WTC11 (cell line): ENCODE results near the gene PRKAG2. TPM values are rescaled to one million over a fixed set of nuclear protein-coding genes. Genes with fewer than 3 reads are reported as not detected.

ENCODE experiments used
- ATAC-seq: fragments of 200-7000 bp; cut with Tn5 transposase; 2 replicates; pipeline ENCODE4 v1.10.0; 2021; ENCODE audit warnings: mild to moderate bottlenecking, moderate library complexity
- CTCF ChIA-PET: fragments of 300-600 bp; sonication (Branson Sonifier 250); formaldehyde crosslinking; loops from one replicate; lab custom pipeline; 2021; ENCODE audit warnings: antibody characterized with exemption; lab: Charles Lee
- POLR2A ChIA-PET: fragments of 350-600 bp; sonication (Branson Sonifier 250); formaldehyde crosslinking; loops from one replicate; lab custom pipeline; 2021; ENCODE audit warnings: antibody characterized with exemption; lab: Charles Lee
- DNase-seq: peaks from one replicate; pipeline ENCODE4 v3.0.0; 2021; ENCODE audit warnings: low spot score
- H3K27ac Mint-ChIP-seq: 2 replicates; pipeline ENCODE4 v1.8.0; 2021; ENCODE audit warnings: mixed read lengths
- H3K27me3 Mint-ChIP-seq: 2 replicates; pipeline ENCODE4 v1.8.0; 2021; ENCODE audit warnings: low read depth, mild to moderate bottlenecking, moderate library complexity, mixed read lengths
- H3K36me3 Mint-ChIP-seq: 2 replicates; pipeline ENCODE4 v1.8.0; 2021; ENCODE audit warnings: mixed read lengths
- H3K4me1 Mint-ChIP-seq: 2 replicates; pipeline ENCODE4 v1.8.0; 2022; ENCODE audit warnings: mixed read lengths
- H3K4me3 Mint-ChIP-seq: 2 replicates; pipeline ENCODE4 v1.8.0; 2021; ENCODE audit warnings: mild to moderate bottlenecking, moderate library complexity, mixed read lengths
- H3K9me3 Mint-ChIP-seq: 2 replicates; pipeline ENCODE4 v1.8.0; 2021; ENCODE audit warnings: mixed read lengths
- ELF4 ChIP-seq: sonication (generic); formaldehyde crosslinking; IDR thresholded peaks from 2 replicates; pipeline ENCODE4 v1.8.1; 2022; ENCODE audit warnings: low read depth, mild to moderate bottlenecking, moderate library complexity, missing genetic modification reagents
- FOXP4 ChIP-seq: sonication (generic); formaldehyde crosslinking; IDR thresholded peaks from 2 replicates; pipeline ENCODE4 v1.8.0; 2022; ENCODE audit warnings: mild to moderate bottlenecking, missing genetic modification reagents
- GTF2I ChIP-seq: fragments of 250-450 bp; sonication (Bioruptor Pico); conservative IDR thresholded peaks from 2 replicates; pipeline ENCODE4 v1.4.0; 2021; ENCODE audit warnings: mild to moderate bottlenecking
- IRF1 ChIP-seq: sonication (generic); formaldehyde crosslinking; IDR thresholded peaks from 2 replicates; pipeline ENCODE4 v1.8.0; 2023; ENCODE audit warnings: missing genetic modification reagents
- IRF2 ChIP-seq: sonication (generic); formaldehyde crosslinking; IDR thresholded peaks from 2 replicates; pipeline ENCODE4 v1.8.0; 2022; ENCODE audit warnings: low read depth, missing genetic modification reagents, borderline replicate concordance
- NR1H2 ChIP-seq: sonication (generic); formaldehyde crosslinking; IDR thresholded peaks from 2 replicates; pipeline ENCODE4 v1.9.0; 2021; ENCODE audit warnings: mild to moderate bottlenecking, moderate library complexity, missing genetic modification reagents
- NR3C1 ChIP-seq: sonication (generic); formaldehyde crosslinking; conservative IDR thresholded peaks from 2 replicates; pipeline ENCODE4 v1.8.1; 2023; ENCODE audit warnings: low read depth, mild to moderate bottlenecking, missing genetic modification reagents
- PRRX2 ChIP-seq: fragments of 250-450 bp; sonication (Bioruptor Pico); IDR thresholded peaks from 2 replicates; pipeline ENCODE4 v1.8.0; 2021; ENCODE audit warnings: mild to moderate bottlenecking
- SOX15 ChIP-seq: fragments of 250-450 bp; sonication (Bioruptor Pico); IDR thresholded peaks from 2 replicates; pipeline ENCODE4 v1.9.0; 2021; ENCODE audit warnings: mild to moderate bottlenecking
- TP53 ChIP-seq: sonication (generic); formaldehyde crosslinking; IDR thresholded peaks from 2 replicates; pipeline ENCODE4 v1.8.1; 2023; ENCODE audit warnings: mild to moderate bottlenecking, missing genetic modification reagents
- ZNF232 ChIP-seq: sonication (generic); formaldehyde crosslinking; IDR thresholded peaks from 2 replicates; pipeline ENCODE4 v1.8.0; 2022; ENCODE audit warnings: mild to moderate bottlenecking, missing genetic modification reagents
- ZNF416 ChIP-seq: fragments of 250-450 bp; sonication (Bioruptor Pico); IDR thresholded peaks from 2 replicates; pipeline ENCODE4 v1.9.0; 2021; ENCODE audit warnings: mild to moderate bottlenecking, inconsistent platforms
- ZNF423 ChIP-seq: fragments of 250-450 bp; sonication (Bioruptor Pico); IDR thresholded peaks from 2 replicates; pipeline ENCODE4 v2.1.2; 2022; ENCODE audit warnings: mild to moderate bottlenecking, moderate library complexity
- total RNA-seq: library from RNA; stranded (reverse); gene quantifications from 3 replicates; pipeline ENCODE4 v1.2.3, GENCODE V29; 2021
- TF ChIP-seq, protein P1 (sequence below): fragments of 200-600 bp; IDR thresholded peaks from 2 replicates; pipeline ENCODE4 v1.8.0; 2022; ENCODE audit warnings: antibody characterized with exemption
- TF ChIP-seq, protein P2 (sequence below): sonication (generic); formaldehyde crosslinking; IDR thresholded peaks from 2 replicates; pipeline ENCODE4 v1.8.1; 2022; ENCODE audit warnings: mild to moderate bottlenecking, missing genetic modification reagents, moderate library complexity, borderline replicate concordance
- TF ChIP-seq, protein P3 (sequence below): sonication (generic); formaldehyde crosslinking; IDR thresholded peaks from 2 replicates; pipeline ENCODE4 v1.8.0; 2023; ENCODE audit warnings: mild to moderate bottlenecking, missing genetic modification reagents
- TF ChIP-seq, protein P4 (sequence below): sonication (generic); formaldehyde crosslinking; IDR thresholded peaks from 2 replicates; pipeline ENCODE4 v1.8.1; 2023; ENCODE audit warnings: mild to moderate bottlenecking, missing genetic modification reagents
- TF ChIP-seq, protein P5 (sequence below): sonication (generic); formaldehyde crosslinking; conservative IDR thresholded peaks from 2 replicates; pipeline ENCODE4 v1.8.1; 2022; ENCODE audit warnings: mild to moderate bottlenecking, missing genetic modification reagents
- TF ChIP-seq, protein P6 (sequence below): sonication (generic); formaldehyde crosslinking; IDR thresholded peaks from 2 replicates; pipeline ENCODE4 v1.8.1; 2023; ENCODE audit warnings: mild to moderate bottlenecking, moderate library complexity, missing genetic modification reagents

The PRKAG2 gene
- total RNA-seq, 1 experiment from 2014 or later = 20.3 TPM

DNA sequence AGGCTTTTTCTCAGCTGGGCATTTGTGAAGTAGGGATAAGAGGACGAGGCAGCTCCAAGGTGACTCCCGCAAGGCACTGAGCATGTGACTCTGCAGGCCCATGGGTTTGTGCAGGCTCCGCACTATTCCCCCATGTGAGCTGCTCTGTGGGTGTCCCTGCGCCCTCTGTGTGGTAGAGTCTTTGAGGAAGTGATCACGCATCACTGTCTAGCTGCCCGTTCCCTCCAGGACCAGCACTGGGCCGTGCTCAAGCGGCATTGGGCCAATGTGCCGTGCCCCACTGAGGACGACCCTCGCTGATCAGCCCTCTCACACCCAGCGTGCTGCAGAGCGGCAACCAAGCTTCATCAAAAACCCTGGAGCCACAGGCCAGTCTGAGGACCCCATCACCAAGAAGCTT lies 7.5 kb downstream of the PRKAG2 start (continued):
- TF ChIP-seq, protein P1, sequence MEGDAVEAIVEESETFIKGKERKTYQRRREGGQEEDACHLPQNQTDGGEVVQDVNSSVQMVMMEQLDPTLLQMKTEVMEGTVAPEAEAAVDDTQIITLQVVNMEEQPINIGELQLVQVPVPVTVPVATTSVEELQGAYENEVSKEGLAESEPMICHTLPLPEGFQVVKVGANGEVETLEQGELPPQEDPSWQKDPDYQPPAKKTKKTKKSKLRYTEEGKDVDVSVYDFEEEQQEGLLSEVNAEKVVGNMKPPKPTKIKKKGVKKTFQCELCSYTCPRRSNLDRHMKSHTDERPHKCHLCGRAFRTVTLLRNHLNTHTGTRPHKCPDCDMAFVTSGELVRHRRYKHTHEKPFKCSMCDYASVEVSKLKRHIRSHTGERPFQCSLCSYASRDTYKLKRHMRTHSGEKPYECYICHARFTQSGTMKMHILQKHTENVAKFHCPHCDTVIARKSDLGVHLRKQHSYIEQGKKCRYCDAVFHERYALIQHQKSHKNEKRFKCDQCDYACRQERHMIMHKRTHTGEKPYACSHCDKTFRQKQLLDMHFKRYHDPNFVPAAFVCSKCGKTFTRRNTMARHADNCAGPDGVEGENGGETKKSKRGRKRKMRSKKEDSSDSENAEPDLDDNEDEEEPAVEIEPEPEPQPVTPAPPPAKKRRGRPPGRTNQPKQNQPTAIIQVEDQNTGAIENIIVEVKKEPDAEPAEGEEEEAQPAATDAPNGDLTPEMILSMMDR = no peak
- TF ChIP-seq, protein P2, sequence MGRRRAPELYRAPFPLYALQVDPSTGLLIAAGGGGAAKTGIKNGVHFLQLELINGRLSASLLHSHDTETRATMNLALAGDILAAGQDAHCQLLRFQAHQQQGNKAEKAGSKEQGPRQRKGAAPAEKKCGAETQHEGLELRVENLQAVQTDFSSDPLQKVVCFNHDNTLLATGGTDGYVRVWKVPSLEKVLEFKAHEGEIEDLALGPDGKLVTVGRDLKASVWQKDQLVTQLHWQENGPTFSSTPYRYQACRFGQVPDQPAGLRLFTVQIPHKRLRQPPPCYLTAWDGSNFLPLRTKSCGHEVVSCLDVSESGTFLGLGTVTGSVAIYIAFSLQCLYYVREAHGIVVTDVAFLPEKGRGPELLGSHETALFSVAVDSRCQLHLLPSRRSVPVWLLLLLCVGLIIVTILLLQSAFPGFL (CRISPR knock-in tag) = no peak
- TF ChIP-seq IRF1 (CRISPR knock-in tag) = no peak

DNA sequence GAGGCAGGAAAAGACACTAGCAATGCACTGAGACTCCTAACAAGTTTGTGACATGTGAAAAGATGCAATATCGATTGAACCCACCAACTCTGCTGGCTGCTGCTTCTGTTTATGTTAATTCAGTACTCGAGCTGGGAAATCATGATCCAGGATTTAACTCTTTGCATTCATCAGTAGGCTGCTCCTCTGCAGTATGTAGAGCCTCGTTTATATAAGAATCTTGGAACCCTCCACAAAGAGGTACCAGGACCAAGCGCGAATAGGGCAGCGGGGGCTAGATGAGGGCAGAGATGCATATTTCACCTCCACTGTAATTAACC lies 7.8 kb downstream of the PRKAG2 start:
- TF ChIP-seq, protein P2 (CRISPR knock-in tag) = no peak
- TF ChIP-seq NR3C1 (CRISPR knock-in tag) = no peak
- TF ChIP-seq, protein P3, sequence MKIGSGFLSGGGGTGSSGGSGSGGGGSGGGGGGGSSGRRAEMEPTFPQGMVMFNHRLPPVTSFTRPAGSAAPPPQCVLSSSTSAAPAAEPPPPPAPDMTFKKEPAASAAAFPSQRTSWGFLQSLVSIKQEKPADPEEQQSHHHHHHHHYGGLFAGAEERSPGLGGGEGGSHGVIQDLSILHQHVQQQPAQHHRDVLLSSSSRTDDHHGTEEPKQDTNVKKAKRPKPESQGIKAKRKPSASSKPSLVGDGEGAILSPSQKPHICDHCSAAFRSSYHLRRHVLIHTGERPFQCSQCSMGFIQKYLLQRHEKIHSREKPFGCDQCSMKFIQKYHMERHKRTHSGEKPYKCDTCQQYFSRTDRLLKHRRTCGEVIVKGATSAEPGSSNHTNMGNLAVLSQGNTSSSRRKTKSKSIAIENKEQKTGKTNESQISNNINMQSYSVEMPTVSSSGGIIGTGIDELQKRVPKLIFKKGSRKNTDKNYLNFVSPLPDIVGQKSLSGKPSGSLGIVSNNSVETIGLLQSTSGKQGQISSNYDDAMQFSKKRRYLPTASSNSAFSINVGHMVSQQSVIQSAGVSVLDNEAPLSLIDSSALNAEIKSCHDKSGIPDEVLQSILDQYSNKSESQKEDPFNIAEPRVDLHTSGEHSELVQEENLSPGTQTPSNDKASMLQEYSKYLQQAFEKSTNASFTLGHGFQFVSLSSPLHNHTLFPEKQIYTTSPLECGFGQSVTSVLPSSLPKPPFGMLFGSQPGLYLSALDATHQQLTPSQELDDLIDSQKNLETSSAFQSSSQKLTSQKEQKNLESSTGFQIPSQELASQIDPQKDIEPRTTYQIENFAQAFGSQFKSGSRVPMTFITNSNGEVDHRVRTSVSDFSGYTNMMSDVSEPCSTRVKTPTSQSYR (CRISPR knock-in tag) = no peak
- TF ChIP-seq ZNF416 (CRISPR knock-in tag) = no peak
- no peak for TF ChIP-seq SOX15 (CRISPR knock-in tag)
- TF ChIP-seq ZNF423 (CRISPR knock-in tag) = no peak
- TF ChIP-seq, protein P4, sequence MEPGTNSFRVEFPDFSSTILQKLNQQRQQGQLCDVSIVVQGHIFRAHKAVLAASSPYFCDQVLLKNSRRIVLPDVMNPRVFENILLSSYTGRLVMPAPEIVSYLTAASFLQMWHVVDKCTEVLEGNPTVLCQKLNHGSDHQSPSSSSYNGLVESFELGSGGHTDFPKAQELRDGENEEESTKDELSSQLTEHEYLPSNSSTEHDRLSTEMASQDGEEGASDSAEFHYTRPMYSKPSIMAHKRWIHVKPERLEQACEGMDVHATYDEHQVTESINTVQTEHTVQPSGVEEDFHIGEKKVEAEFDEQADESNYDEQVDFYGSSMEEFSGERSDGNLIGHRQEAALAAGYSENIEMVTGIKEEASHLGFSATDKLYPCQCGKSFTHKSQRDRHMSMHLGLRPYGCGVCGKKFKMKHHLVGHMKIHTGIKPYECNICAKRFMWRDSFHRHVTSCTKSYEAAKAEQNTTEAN (CRISPR knock-in tag) = no peak
- TF ChIP-seq PRRX2 (CRISPR knock-in tag) = no peak
- TF ChIP-seq ELF4 = no peak
- no peak for TF ChIP-seq IRF2
- TF ChIP-seq ZNF232 (CRISPR knock-in tag) = no peak
- no peak for TF ChIP-seq FOXP4 (CRISPR knock-in tag)
- no peak for TF ChIP-seq GTF2I (CRISPR knock-in tag)
- TF ChIP-seq, protein P5, sequence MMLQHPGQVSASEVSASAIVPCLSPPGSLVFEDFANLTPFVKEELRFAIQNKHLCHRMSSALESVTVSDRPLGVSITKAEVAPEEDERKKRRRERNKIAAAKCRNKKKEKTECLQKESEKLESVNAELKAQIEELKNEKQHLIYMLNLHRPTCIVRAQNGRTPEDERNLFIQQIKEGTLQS (CRISPR knock-in tag) = no peak
- TF ChIP-seq TP53 = no peak
- no peak for TF ChIP-seq NR1H2
- TF ChIP-seq, protein P6, sequence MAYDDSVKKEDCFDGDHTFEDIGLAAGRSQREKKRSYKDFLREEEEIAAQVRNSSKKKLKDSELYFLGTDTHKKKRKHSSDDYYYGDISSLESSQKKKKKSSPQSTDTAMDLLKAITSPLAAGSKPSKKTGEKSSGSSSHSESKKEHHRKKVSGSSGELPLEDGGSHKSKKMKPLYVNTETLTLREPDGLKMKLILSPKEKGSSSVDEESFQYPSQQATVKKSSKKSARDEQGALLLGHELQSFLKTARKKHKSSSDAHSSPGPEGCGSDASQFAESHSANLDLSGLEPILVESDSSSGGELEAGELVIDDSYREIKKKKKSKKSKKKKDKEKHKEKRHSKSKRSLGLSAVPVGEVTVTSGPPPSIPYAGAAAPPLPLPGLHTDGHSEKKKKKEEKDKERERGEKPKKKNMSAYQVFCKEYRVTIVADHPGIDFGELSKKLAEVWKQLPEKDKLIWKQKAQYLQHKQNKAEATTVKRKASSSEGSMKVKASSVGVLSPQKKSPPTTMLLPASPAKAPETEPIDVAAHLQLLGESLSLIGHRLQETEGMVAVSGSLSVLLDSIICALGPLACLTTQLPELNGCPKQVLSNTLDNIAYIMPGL (CRISPR knock-in tag) = no peak

More for the DNA sequence above, 7.8 kb downstream of the PRKAG2 start:
- H3K9me3 Mint-ChIP-seq = no peaks in the 10 kb centered on the region
- DNase-seq (no peak), ATAC-seq (no peak)
- POLR2A ChIA-PET = no interaction called here
- H3K4me3 Mint-ChIP-seq = no peak overlapping the region
- no peaks in the 10 kb centered on the region for H3K36me3 Mint-ChIP-seq
- CTCF ChIA-PET = interaction anchor here (1.5 to 1.7 kb wide), 2 partner anchors 77 to 86 kb away, joined by 5 read pairs; no protein-coding TSS in a partner anchor
- peaks cover 19% of the 10 kb centered on the region for H3K4me1 Mint-ChIP-seq
- no peaks in the 10 kb centered on the region; the same call in 1 of the 2 replicates for H3K27me3 Mint-ChIP-seq
- no peak overlapping the region for H3K27ac Mint-ChIP-seq
